K562 (cell line): Measurements from ENCODE around the gene CISD2. TPM values are rescaled to one million over a fixed set of nuclear protein-coding genes. Genes with fewer than 3 reads are reported as not detected.

ENCODE experiments used
- BRF1 ChIP-seq: IDR thresholded peaks from 3 replicates; pipeline ENCODE4 v1.6.1; 2011; ENCODE audit warnings: borderline replicate concordance, mild to moderate bottlenecking; ENCODE audit not compliant: insufficient read length; ENCODE audit errors: extremely low read depth
- CBFA2T2 ChIP-seq: fragments of 450-650 bp; conservative IDR thresholded peaks from 2 replicates; pipeline ENCODE4 v1.6.1; 2017; ENCODE audit warnings: mild to moderate bottlenecking
- CBX3 ChIP-seq, 2 experiments: IDR thresholded peaks; 1 replicate in 1 of 2; 2 replicates in 1 of 2; pipeline ENCODE4 v1.6.1; 2012; ENCODE audit warnings: inconsistent platforms in 2 of 2, low read length in 2 of 2, borderline replicate concordance in 1 of 2, control low read depth in 1 of 2
- CHD1 ChIP-seq: fragments of 200-600 bp; sonication (generic); IDR thresholded peaks from one replicate; pipeline ENCODE4 v1.6.1; 2012; ENCODE audit warnings: mild to moderate bottlenecking, moderate library complexity, low read length, inconsistent platforms
- CHD2 ChIP-seq: IDR thresholded peaks from 2 replicates; pipeline ENCODE4 v1.6.1; 2011; ENCODE audit warnings: low read depth, low read length
- ELF4 ChIP-seq: fragments of 450-650 bp; formaldehyde crosslinking; IDR thresholded peaks from 2 replicates; pipeline ENCODE4 v1.4.0; 2022; ENCODE audit warnings: missing genetic modification characterization
- HDAC3 ChIP-seq: fragments of 450-650 bp; IDR thresholded peaks from 2 replicates; pipeline ENCODE4 v1.6.1; 2018; ENCODE audit warnings: borderline replicate concordance, mild to moderate bottlenecking, moderate library complexity; ENCODE audit not compliant: partially characterized antibody
- MECOM ChIP-seq: fragments of 250-450 bp; sonication (Bioruptor Pico); IDR thresholded peaks from 2 replicates; pipeline ENCODE4 v1.8.0; 2022; ENCODE audit warnings: inconsistent platforms
- MEIS2 ChIP-seq: fragments of 450-650 bp; IDR thresholded peaks from 2 replicates; pipeline ENCODE4 v1.6.1; 2014; ENCODE audit warnings: mild to moderate bottlenecking; ENCODE audit not compliant: partially characterized antibody
- NONO ChIP-seq, 2 experiments: fragments of 200-400 bp in 1 of 2; fragments of 450-650 bp in 1 of 2; formaldehyde crosslinking in 1 of 2; IDR thresholded peaks; 2 replicates each; pipeline ENCODE4 v1.6.1; 2017; ENCODE audit warnings: low read depth in 2 of 2, mild to moderate bottlenecking in 2 of 2, moderate library complexity in 2 of 2, low read length in 1 of 2
- PHF8 ChIP-seq: fragments of 200-600 bp; sonication (generic); IDR thresholded peaks from 2 replicates; pipeline ENCODE4 v1.6.1; 2012; ENCODE audit warnings: mixed run types, mild to moderate bottlenecking, inconsistent platforms, low read length, moderate library complexity, borderline replicate concordance
- PYGO2 ChIP-seq: fragments of 450-650 bp; IDR thresholded peaks from 2 replicates; pipeline ENCODE4 v1.6.1; 2016; ENCODE audit warnings: mild to moderate bottlenecking, missing genetic modification characterization, moderate library complexity, missing compliant biosample characterization
- RUNX1 ChIP-seq: sonication (generic); IDR thresholded peaks from 2 replicates; pipeline ENCODE4 v1.6.1; 2016; ENCODE audit warnings: antibody characterized with exemption, low read depth
- TAF7 ChIP-seq: fragments of 450-650 bp; IDR thresholded peaks from 2 replicates; pipeline ENCODE4 v1.6.1; 2016; ENCODE audit warnings: missing genetic modification characterization, missing compliant biosample characterization
- ZSCAN29 ChIP-seq: fragments of 450-650 bp; IDR thresholded peaks from 2 replicates; pipeline ENCODE4 v1.6.1; 2017
- polyA plus RNA-seq, 8 experiments: library from polyadenylated mRNA; depleted of rRNA in 4 of 8; stranded (reverse) in 5 of 8; unstranded in 3 of 8; fragments of >200 nt; fragmentation: Nextera tagmentation in 2 of 8; fragmentation: Illumina TruSeq in 1 of 8; extraction: Ambion mirVana in 2 of 8; extraction: Trizol in 1 of 8; gene quantifications; 2 replicates each; pipeline versions ENCODE4 v1.2.1 to v1.2.3, GENCODE V29; 2011 to 2014; ENCODE audit warnings: inconsistent platforms in 1 of 8, missing spikeins in 1 of 8
- total RNA-seq, 7 experiments: library from RNA; depleted of rRNA in 6 of 7; stranded (reverse); fragments of >200 nt in 6 of 7; fragmentation: Illumina TruSeq in 2 of 7; extraction: Trizol in 2 of 7; gene quantifications; 2 replicates each; pipeline versions ENCODE4 v1.2.1 to v1.2.3, GENCODE V29; 2011 to 2021; ENCODE audit warnings: low replicate concordance in 1 of 7
- TF ChIP-seq, protein P1 (sequence below): IDR thresholded peaks from 2 replicates; pipeline ENCODE4 v1.6.1; 2012; ENCODE audit warnings: low read depth, low read length, improper control_type of control experiment, borderline replicate concordance
- TF ChIP-seq, protein P2 (sequence below), 2 experiments: fragments of 450-650 bp in 1 of 2; IDR thresholded peaks; 2 replicates each; pipeline ENCODE4 v1.6.1; 2011 to 2017; ENCODE audit warnings: low read depth in 2 of 2, antibody characterized with exemption in 1 of 2, borderline replicate concordance in 1 of 2, low read length in 1 of 2, mild to moderate bottlenecking in 1 of 2, mixed read lengths in 1 of 2; ENCODE audit not compliant: control insufficient read depth in 1 of 2
- TF ChIP-seq, protein P3 (sequence below), 2 experiments: fragments of 150-350 bp in 1 of 2; IDR thresholded peaks; 2 replicates each; pipeline ENCODE4 v1.6.1; 2012 to 2016; ENCODE audit warnings: low read depth in 2 of 2, low read length in 2 of 2, mild to moderate bottlenecking in 1 of 2, moderate library complexity in 1 of 2
- TF ChIP-seq, protein P4 (sequence below), 2 experiments: fragments of 450-650 bp; IDR thresholded peaks; 2 replicates each; pipeline ENCODE4 v1.6.1; 2016

Gene CISD2
- total and polyA plus RNA-seq, 9 of the 15 experiments (the other 6 are each of a cell fraction or from before 2014, with no cell fraction given), result 37.8 to 91.4 (median 59.8) TPM

DNA sequence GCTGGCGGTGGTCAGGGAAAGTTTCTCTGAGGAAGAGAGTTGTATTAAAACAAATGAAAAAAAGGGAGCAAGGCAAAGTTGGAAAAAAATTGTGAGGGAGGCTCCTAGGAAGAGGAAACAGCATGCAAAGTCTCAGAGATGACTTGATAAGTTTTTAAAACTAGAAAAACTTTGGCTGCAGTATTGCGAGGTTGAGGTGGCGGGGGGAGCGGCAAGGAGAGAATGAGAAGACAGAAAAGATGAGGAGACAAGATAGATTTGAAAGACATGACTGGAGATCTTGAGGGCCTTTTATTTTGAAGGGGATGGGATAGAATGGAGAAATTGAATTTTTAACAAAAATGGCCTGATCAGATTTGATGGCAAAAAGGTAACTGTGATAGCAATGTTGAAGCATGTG lies 36.7 kb upstream of the CISD2 start (continued):
- TF ChIP-seq PYGO2 (tag) (no peak), BRF1 (no peak), MEIS2 (peak; percentile 37), HDAC3 (no peak), CBFA2T2 (no peak), PHF8 (no peak), ELF4 (no peak), NONO (IDR thresholded peaks at IDR 0.05; ENCODE audit: low read depth in 2 of 2, low read length in 1 of 2) (no peak), ZSCAN29 (no peak), CHD1 (no peak), CHD2 (no peak), CBX3 (IDR thresholded peaks at IDR 0.05; ENCODE audit: borderline replicate concordance in 1 of 2, low read length in 2 of 2) (no peak), TAF7 (tag) (no peak), RUNX1 (no peak), MECOM (CRISPR knock-in tag) (peak; percentile 93)
- TF ChIP-seq, protein P1, sequence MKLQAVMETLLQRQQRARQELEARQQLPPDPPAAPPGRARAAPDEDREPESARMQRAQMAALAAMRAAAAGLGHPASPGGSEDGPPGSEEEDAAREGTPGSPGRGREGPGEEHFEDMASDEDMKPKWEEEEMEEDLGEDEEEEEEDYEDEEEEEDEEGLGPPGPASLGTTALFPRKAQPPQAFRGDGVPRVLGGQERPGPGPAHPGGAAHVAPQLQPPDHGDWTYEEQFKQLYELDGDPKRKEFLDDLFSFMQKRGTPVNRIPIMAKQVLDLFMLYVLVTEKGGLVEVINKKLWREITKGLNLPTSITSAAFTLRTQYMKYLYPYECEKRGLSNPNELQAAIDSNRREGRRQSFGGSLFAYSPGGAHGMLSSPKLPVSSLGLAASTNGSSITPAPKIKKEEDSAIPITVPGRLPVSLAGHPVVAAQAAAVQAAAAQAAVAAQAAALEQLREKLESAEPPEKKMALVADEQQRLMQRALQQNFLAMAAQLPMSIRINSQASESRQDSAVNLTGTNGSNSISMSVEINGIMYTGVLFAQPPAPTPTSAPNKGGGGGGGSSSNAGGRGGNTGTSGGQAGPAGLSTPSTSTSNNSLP, result 0 out of 2 replicates have a peak, but pooled peaks have one; percentile 37
- TF ChIP-seq, protein P2, sequence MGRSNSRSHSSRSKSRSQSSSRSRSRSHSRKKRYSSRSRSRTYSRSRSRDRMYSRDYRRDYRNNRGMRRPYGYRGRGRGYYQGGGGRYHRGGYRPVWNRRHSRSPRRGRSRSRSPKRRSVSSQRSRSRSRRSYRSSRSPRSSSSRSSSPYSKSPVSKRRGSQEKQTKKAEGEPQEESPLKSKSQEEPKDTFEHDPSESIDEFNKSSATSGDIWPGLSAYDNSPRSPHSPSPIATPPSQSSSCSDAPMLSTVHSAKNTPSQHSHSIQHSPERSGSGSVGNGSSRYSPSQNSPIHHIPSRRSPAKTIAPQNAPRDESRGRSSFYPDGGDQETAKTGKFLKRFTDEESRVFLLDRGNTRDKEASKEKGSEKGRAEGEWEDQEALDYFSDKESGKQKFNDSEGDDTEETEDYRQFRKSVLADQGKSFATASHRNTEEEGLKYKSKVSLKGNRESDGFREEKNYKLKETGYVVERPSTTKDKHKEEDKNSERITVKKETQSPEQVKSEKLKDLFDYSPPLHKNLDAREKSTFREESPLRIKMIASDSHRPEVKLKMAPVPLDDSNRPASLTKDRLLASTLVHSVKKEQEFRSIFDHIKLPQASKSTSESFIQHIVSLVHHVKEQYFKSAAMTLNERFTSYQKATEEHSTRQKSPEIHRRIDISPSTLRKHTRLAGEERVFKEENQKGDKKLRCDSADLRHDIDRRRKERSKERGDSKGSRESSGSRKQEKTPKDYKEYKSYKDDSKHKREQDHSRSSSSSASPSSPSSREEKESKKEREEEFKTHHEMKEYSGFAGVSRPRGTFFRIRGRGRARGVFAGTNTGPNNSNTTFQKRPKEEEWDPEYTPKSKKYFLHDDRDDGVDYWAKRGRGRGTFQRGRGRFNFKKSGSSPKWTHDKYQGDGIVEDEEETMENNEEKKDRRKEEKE (IDR thresholded peaks at IDR 0.05; ENCODE audit: borderline replicate concordance in 1 of 2, control insufficient read depth in 1 of 2, low read depth in 2 of 2, low read length in 1 of 2), result no peak
- TF ChIP-seq, protein P3, sequence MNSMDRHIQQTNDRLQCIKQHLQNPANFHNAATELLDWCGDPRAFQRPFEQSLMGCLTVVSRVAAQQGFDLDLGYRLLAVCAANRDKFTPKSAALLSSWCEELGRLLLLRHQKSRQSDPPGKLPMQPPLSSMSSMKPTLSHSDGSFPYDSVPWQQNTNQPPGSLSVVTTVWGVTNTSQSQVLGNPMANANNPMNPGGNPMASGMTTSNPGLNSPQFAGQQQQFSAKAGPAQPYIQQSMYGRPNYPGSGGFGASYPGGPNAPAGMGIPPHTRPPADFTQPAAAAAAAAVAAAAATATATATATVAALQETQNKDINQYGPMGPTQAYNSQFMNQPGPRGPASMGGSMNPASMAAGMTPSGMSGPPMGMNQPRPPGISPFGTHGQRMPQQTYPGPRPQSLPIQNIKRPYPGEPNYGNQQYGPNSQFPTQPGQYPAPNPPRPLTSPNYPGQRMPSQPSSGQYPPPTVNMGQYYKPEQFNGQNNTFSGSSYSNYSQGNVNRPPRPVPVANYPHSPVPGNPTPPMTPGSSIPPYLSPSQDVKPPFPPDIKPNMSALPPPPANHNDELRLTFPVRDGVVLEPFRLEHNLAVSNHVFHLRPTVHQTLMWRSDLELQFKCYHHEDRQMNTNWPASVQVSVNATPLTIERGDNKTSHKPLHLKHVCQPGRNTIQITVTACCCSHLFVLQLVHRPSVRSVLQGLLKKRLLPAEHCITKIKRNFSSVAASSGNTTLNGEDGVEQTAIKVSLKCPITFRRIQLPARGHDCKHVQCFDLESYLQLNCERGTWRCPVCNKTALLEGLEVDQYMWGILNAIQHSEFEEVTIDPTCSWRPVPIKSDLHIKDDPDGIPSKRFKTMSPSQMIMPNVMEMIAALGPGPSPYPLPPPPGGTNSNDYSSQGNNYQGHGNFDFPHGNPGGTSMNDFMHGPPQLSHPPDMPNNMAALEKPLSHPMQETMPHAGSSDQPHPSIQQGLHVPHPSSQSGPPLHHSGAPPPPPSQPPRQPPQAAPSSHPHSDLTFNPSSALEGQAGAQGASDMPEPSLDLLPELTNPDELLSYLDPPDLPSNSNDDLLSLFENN (IDR thresholded peaks at IDR 0.05; ENCODE audit: low read depth in 2 of 2, low read length in 2 of 2), result no peak
- TF ChIP-seq, protein P4, sequence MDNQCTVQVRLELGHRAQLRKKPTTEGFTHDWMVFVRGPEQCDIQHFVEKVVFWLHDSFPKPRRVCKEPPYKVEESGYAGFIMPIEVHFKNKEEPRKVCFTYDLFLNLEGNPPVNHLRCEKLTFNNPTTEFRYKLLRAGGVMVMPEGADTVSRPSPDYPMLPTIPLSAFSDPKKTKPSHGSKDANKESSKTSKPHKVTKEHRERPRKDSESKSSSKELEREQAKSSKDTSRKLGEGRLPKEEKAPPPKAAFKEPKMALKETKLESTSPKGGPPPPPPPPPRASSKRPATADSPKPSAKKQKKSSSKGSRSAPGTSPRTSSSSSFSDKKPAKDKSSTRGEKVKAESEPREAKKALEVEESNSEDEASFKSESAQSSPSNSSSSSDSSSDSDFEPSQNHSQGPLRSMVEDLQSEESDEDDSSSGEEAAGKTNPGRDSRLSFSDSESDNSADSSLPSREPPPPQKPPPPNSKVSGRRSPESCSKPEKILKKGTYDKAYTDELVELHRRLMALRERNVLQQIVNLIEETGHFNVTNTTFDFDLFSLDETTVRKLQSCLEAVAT (IDR thresholded peaks at IDR 0.05), result 0 out of 4 replicates have a peak, but pooled peaks of 1 of the 2 experiments have one; percentile 14
